WERI-Rb-1 (cell line): ENCODE results near the gene PHF21A.

Experiments
- DNase-seq: peaks from one replicate; pipeline ENCODE4 v3.0.0-alpha.2; 2020
- H3K27ac ChIP-seq: fragments of 250-450 bp; sonication (Bioruptor Pico); 2 replicates; pipeline ENCODE4 v1.5.1; 2020; ENCODE audit warnings: mild to moderate bottlenecking, moderate library complexity
- H3K27me3 ChIP-seq: fragments of 250-450 bp; sonication (Bioruptor Pico); 2 replicates; pipeline ENCODE4 v1.5.1; 2021; ENCODE audit warnings: mild to moderate bottlenecking, low read depth, moderate library complexity; ENCODE audit not compliant: insufficient read depth, severe bottlenecking
- H3K36me3 ChIP-seq: fragments of 250-450 bp; sonication (Bioruptor Pico); 2 replicates; pipeline ENCODE4 v1.5.1; 2020; ENCODE audit warnings: mild to moderate bottlenecking, moderate library complexity
- H3K4me3 ChIP-seq: 2 replicates; pipeline ENCODE4 v1.5.1; 2011; ENCODE audit warnings: low read depth, mild to moderate bottlenecking, control low read depth, low read length
- H3K9me3 ChIP-seq: fragments of 250-450 bp; sonication (Bioruptor Pico); 2 replicates; pipeline ENCODE4 v1.5.1; 2021; ENCODE audit warnings: mild to moderate bottlenecking, moderate library complexity; ENCODE audit not compliant: severe bottlenecking
- CTCF ChIP-seq: IDR thresholded peaks from 2 replicates; pipeline ENCODE4 v1.5.1; 2011; ENCODE audit warnings: low read depth, mild to moderate bottlenecking, control low read depth, inconsistent platforms, low read length

Gene PHF21A

GRCh38 chr11:45959851-45960250 is 161.4 kb downstream of the PHF21A start:
- no peak for TF ChIP-seq CTCF
- Histone ChIP-seq H3K27me3 (no peaks in the 10 kb centered on the region), H3K27ac (no peak overlapping the region), H3K9me3 (no peaks in the 10 kb centered on the region), H3K36me3 (peaks cover 12% of the 10 kb centered on the region), H3K4me3 (no peak overlapping the region)
- DNase-seq: no peak

GRCh38 chr11:45949992-45950407 is 171.3 kb downstream of the PHF21A start:
- Histone ChIP-seq H3K9me3 (no peaks in the 10 kb centered on the region), H3K4me3 (no peak overlapping the region), H3K36me3 (peaks cover 25% of the 10 kb centered on the region), H3K27me3 (no peaks in the 10 kb centered on the region), H3K27ac (no peak overlapping the region)
- no peak for TF ChIP-seq CTCF
- no peak for DNase-seq

GRCh38 chr11:45948356-45948755 is 172.9 kb downstream of the PHF21A start:
- H3K4me3 ChIP-seq: no peak overlapping the region
- no peak overlapping the region for H3K27ac ChIP-seq
- DNase-seq: no peak
- H3K9me3 ChIP-seq: no peaks in the 10 kb centered on the region
- peaks cover 25% of the 10 kb centered on the region for H3K36me3 ChIP-seq
- no peak for TF ChIP-seq CTCF
- no peaks in the 10 kb centered on the region for H3K27me3 ChIP-seq

GRCh38 chr11:45947885-45948284 is 173.4 kb downstream of the PHF21A start:
- DNase-seq: no peak
- Histone ChIP-seq H3K27ac (no peak overlapping the region), H3K36me3 (peaks cover 25% of the 10 kb centered on the region), H3K4me3 (no peak overlapping the region), H3K27me3 (no peaks in the 10 kb centered on the region), H3K9me3 (no peaks in the 10 kb centered on the region)
- TF ChIP-seq CTCF: no peak

- DNase-seq: no peak
- Histone ChIP-seq H3K4me3 (no peak overlapping the region), H3K27ac (no peak overlapping the region), H3K9me3 (no peaks in the 10 kb centered on the region), H3K36me3 (peaks cover 25% of the 10 kb centered on the region), H3K27me3 (no peaks in the 10 kb centered on the region)
- TF ChIP-seq CTCF: no peak
Measured at GRCh38 chr11:45945397-45945999, 175.8 kb downstream of the PHF21A start.

- Histone ChIP-seq H3K36me3 (peaks cover 10% of the 10 kb centered on the region), H3K4me3 (no peak overlapping the region), H3K27ac (no peak overlapping the region), H3K9me3 (no peaks in the 10 kb centered on the region), H3K27me3 (no peaks in the 10 kb centered on the region)
- no peak for TF ChIP-seq CTCF
- no peak for DNase-seq
Measured at GRCh38 chr11:45942381-45942780, 178.9 kb downstream of the PHF21A start.
